Kidney (tissue), 14 donors: ENCODE data around the gene HTR1D. TPM values are rescaled to one million over a fixed set of nuclear protein-coding genes. Genes with fewer than 3 reads are reported as not detected.

Experiments used
- DNase-seq, 5 donors: peaks; one replicate each; pipeline ENCODE4 v3.0.0-alpha.2; 2013 to 2020
- FAIRE-seq: peaks from 2 replicates; lab custom pipeline; 2012; peaks lifted over from hg19 to GRCh38; lab: Jason Lieb, UNC
- H3K27ac ChIP-seq, 2 donors: one replicate each; pipeline ENCODE4 v1.7.0; 2013; ENCODE audit warnings: low read depth in 2 of 2, low read length in 2 of 2, inconsistent platforms in 1 of 2
- H3K27me3 ChIP-seq: one replicate; pipeline ENCODE4 v1.7.1; 2013; ENCODE audit warnings: low read length, inconsistent platforms; ENCODE audit not compliant: control insufficient read depth, insufficient read depth
- H3K36me3 ChIP-seq, 3 donors: one replicate each; pipeline versions ENCODE4 v1.7.0 to v1.7.1; 2013; ENCODE audit warnings: low read length in 3 of 3, control low read depth in 1 of 3, inconsistent platforms in 1 of 3; ENCODE audit not compliant: insufficient read depth in 3 of 3, control insufficient read depth in 2 of 3
- H3K4me1 ChIP-seq, 3 donors: one replicate each; pipeline versions ENCODE4 v1.7.0 to v1.7.1; 2013; ENCODE audit warnings: low read length in 3 of 3, inconsistent platforms in 1 of 3, low read depth in 1 of 3; ENCODE audit not compliant: control insufficient read depth in 2 of 3, insufficient read depth in 2 of 3
- H3K4me3 ChIP-seq, 3 donors: one replicate each; pipeline versions ENCODE4 v1.7.0 to v1.8.1; 2013; ENCODE audit warnings: low read length in 3 of 3, control low read depth in 1 of 3, inconsistent platforms in 1 of 3
- H3K9ac ChIP-seq, 3 donors: one replicate each; pipeline versions ENCODE4 v1.7.0 to v1.7.1; 2013; ENCODE audit warnings: low read length in 3 of 3, control low read depth in 1 of 3, inconsistent platforms in 1 of 3
- H3K9me3 ChIP-seq, 3 donors: one replicate each; pipeline versions ENCODE4 v1.7.0 to v1.7.1; 2013; ENCODE audit warnings: low read length in 3 of 3, control low read depth in 1 of 3, inconsistent platforms in 1 of 3; ENCODE audit not compliant: control insufficient read depth in 2 of 3, insufficient read depth in 1 of 3
- intact Hi-C: fragments of 100-400 bp; cut with DNase I; formaldehyde crosslinking; loops from one replicate; pipeline ENCODE4 v1.11.1; 2022
- polyA plus RNA-seq: library from polyadenylated mRNA; stranded (reverse); fragments of 350-450 nt; fragmentation: Illumina TruSeq; extraction: RNeasy Lipid Tissue Mini Kit (QIAGEN cat#74804); gene quantifications from one replicate; pipeline ENCODE4 v1.2.3, GENCODE V29; 2014; ENCODE audit warnings: low read depth, low replicate concordance; ENCODE audit not compliant: insufficient read depth
- total RNA-seq: library from RNA; stranded (reverse); fragmentation: NEBNext Ultra II Directional; extraction: Animal tissue kit (Norgen Biotek cat#: 25700); gene quantifications from one replicate; pipeline ENCODE4 v1.2.1, GENCODE V29; 2021
- TF ChIP-seq, protein P1 (sequence below): IDR thresholded peaks from 3 replicates; pipeline ENCODE4 v1.5.1; 2012; ENCODE audit warnings: mild to moderate bottlenecking, moderate library complexity, borderline replicate concordance; ENCODE audit not compliant: insufficient read depth; ENCODE audit errors: extremely low read depth
- donor health status: control.
- donor health status: control.
- donor health status: control.
- donor health status: control.
- donor health status: control.
- donor health status: DM: yes; HTN: yes; CAD: no.
- donor health status: Normal renal cell carcinoma (clear cell type).

HTR1D gene
- total and polyA plus RNA-seq, 2 donors from 2014 or later, result 0.09 TPM; not detected in 1

DNA sequence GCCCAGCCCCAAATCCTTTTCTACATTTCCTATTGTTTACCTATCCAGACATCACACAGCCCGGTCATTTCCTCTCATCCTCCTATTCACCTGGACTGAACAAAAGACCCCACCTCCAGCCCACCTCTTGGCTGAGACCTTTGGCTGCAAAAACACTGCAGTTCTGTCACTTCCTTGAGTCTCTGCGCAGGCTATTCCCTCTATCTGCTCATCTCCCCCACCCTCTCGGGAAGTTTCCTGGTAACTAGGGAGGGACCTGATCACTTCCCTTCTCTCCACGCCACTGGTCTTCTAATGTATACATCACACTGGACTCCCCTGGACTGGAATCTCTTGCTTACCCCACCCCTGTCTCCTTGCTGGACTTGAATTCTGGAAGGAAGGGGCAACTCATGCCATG lies 5.3 kb downstream of the HTR1D start:
- H3K27me3 ChIP-seq, result no peaks in the 10 kb centered on the region
- no peak for FAIRE-seq

GRCh38 chr1:23210963-23211362 lies 6.3 kb downstream of the HTR1D start:
- no peaks in the 10 kb centered on the region for H3K36me3 ChIP-seq
- intact Hi-C loops, result no loop called here
- no peak overlapping the region for H3K4me3 ChIP-seq
- TF ChIP-seq, protein P1, sequence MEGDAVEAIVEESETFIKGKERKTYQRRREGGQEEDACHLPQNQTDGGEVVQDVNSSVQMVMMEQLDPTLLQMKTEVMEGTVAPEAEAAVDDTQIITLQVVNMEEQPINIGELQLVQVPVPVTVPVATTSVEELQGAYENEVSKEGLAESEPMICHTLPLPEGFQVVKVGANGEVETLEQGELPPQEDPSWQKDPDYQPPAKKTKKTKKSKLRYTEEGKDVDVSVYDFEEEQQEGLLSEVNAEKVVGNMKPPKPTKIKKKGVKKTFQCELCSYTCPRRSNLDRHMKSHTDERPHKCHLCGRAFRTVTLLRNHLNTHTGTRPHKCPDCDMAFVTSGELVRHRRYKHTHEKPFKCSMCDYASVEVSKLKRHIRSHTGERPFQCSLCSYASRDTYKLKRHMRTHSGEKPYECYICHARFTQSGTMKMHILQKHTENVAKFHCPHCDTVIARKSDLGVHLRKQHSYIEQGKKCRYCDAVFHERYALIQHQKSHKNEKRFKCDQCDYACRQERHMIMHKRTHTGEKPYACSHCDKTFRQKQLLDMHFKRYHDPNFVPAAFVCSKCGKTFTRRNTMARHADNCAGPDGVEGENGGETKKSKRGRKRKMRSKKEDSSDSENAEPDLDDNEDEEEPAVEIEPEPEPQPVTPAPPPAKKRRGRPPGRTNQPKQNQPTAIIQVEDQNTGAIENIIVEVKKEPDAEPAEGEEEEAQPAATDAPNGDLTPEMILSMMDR, result no peak
- no peak overlapping the region for H3K9ac ChIP-seq
- no peaks in the 10 kb centered on the region for H3K27me3 ChIP-seq
- H3K4me1 ChIP-seq, result no peaks in the 10 kb centered on the region
- FAIRE-seq (no peak), DNase-seq (no peak)
- no peak overlapping the region for H3K27ac ChIP-seq
- H3K9me3 ChIP-seq, result no peaks in the 10 kb centered on the region

More for the DNA sequence above, 5.3 kb downstream of the HTR1D start:
- no peaks in the 10 kb centered on the region for H3K4me1 ChIP-seq
- intact Hi-C loops, result no loop called here
- no peak overlapping the region for H3K4me3 ChIP-seq
- no peaks in the 10 kb centered on the region for H3K36me3 ChIP-seq
- no peak overlapping the region for H3K27ac ChIP-seq
- H3K9me3 ChIP-seq, result no peaks in the 10 kb centered on the region
- DNase-seq, result no peak
- H3K9ac ChIP-seq, result no peak overlapping the region
- TF ChIP-seq, protein P1, result no peak

- intact Hi-C loops, result no loop called here
- no peaks in the 10 kb centered on the region for H3K4me1 ChIP-seq
- TF ChIP-seq, protein P1, result no peak
- peak in 2 of 5 donors; percentile 34 to 40 for DNase-seq
- no peaks in the 10 kb centered on the region for H3K27me3 ChIP-seq
- no peaks in the 10 kb centered on the region for H3K9me3 ChIP-seq
- H3K9ac ChIP-seq, result no peak overlapping the region
- no peaks in the 10 kb centered on the region for H3K36me3 ChIP-seq
- no peak for FAIRE-seq
- no peak overlapping the region for H3K27ac ChIP-seq
- no peak overlapping the region for H3K4me3 ChIP-seq
Measured at GRCh38 chr1:23210351-23210785, 6.9 kb downstream of the HTR1D start.

DNA sequence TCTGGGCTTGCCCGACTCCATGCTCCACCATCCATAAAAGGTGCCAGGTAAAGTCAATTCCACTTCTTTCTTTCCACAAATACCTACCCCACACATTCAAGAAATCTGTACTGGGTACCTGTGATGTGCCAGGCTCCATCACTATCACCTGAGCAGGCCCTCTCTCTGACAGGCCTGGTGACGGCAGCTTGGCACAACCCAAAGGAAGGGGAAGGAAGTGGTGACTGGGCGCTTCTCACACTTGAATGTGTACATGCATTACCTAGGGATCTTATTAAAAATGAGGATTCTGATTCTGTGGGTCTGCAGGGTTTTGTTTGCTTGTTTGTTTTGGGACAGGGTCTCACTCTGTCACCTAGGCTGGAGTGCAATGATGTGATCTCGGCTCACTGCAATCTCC lies 7.5 kb downstream of the HTR1D start:
- Histone ChIP-seq H3K9me3 (no peaks in the 10 kb centered on the region), H3K9ac (no peak overlapping the region), H3K27ac (no peak overlapping the region), H3K4me3 (no peak overlapping the region), H3K36me3 (no peaks in the 10 kb centered on the region), H3K27me3 (no peaks in the 10 kb centered on the region), H3K4me1 (no peaks in the 10 kb centered on the region)
- DNase-seq, result no peak
- TF ChIP-seq, protein P1, result no peak
- FAIRE-seq, result no peak
- intact Hi-C loops, result no loop called here
